ENCODE measurements around the gene SCAMP4. TPM values are rescaled to one million over a fixed set of nuclear protein-coding genes. Genes with fewer than 3 reads are reported as not detected.
"Not testable (repeated sequence)": the region's sequence is repeated elsewhere in the genome, so short reads cannot be mapped to it uniquely, and the experiment has no call there.

The SCAMP4 gene
- total RNA-seq, 1 donor, result 49.2 TPM

DNA sequence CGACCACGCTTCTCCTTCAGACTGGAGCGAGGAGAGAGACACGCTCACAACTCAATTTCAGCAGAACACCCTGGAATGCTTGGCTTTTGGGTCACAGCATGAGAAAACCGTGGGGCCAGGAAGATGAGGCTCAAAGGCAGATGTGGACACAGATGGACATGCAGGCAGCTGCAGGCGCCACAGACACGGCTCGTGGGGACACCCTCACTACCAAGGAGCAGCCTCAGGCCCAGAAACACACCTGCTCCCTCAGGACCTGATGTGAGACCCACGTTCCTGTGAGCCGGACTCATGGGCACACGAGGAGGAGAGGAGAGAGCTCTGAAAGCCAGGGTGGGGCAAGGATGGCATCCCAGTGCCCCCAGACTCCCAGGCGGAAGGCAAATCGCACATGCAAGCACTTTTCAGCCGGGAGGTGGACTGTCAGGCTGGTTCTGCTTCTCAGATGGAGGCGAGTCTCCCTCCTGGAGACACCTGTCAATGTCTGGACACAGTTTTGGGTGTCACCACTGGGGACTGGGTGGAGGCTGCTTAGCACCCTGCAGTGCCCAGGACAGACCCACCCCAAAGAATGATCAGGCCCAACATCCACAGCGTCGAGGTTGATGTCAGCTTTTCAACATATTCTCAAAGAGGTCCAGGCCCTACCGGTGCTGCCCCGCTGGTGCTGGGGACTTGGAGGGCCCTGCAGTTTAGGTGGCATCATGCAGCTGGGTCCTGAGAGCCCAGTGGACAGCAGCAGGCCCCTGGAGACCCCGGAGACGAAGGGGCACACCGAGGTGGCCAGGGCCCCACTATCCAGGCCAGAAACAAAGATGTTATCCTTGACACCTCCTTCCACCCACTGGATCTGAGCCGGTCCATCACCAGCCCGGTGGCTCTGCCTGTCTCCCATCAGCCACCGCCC is 22.2 kb upstream of the SCAMP4 start:
- peak overlapping the region; percentile 96 for H3K4me3 ChIP-seq (ENCODE audit: low read depth, low read length)
- DNase-seq (ENCODE audit: low read depth), result no peak
- TF ChIP-seq, protein P1, sequence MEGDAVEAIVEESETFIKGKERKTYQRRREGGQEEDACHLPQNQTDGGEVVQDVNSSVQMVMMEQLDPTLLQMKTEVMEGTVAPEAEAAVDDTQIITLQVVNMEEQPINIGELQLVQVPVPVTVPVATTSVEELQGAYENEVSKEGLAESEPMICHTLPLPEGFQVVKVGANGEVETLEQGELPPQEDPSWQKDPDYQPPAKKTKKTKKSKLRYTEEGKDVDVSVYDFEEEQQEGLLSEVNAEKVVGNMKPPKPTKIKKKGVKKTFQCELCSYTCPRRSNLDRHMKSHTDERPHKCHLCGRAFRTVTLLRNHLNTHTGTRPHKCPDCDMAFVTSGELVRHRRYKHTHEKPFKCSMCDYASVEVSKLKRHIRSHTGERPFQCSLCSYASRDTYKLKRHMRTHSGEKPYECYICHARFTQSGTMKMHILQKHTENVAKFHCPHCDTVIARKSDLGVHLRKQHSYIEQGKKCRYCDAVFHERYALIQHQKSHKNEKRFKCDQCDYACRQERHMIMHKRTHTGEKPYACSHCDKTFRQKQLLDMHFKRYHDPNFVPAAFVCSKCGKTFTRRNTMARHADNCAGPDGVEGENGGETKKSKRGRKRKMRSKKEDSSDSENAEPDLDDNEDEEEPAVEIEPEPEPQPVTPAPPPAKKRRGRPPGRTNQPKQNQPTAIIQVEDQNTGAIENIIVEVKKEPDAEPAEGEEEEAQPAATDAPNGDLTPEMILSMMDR (IDR thresholded peaks at IDR 0.05; ENCODE audit: insufficient read depth, low read depth, low read length), result no peak

DNA sequence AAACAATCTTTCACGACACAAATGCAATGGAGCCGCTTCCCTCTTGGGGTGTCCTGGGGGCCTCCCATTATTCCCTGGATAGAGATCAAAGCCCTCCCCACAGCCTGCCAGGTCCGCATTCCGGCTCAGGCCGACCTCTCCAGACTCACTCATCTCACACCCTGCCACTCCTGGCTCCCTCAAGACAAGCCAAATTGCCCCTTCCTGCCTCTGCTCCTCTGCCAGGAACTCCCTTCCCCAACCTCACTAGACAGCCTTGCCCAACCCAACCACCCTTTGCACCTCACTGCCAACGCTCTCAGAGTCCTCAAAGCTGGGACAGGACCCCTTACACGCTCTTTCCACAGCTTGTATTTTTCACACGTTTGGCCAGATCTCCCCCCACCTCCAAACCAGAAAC is 21.4 kb upstream of the SCAMP4 start:
- DNase-seq (ENCODE audit: low read depth), result no peak
- TF ChIP-seq, protein P1 (IDR thresholded peaks at IDR 0.05; ENCODE audit: insufficient read depth, low read depth, low read length), result no peak
- peak overlapping the region; percentile 96 for H3K4me3 ChIP-seq (ENCODE audit: low read depth, low read length)

DNA sequence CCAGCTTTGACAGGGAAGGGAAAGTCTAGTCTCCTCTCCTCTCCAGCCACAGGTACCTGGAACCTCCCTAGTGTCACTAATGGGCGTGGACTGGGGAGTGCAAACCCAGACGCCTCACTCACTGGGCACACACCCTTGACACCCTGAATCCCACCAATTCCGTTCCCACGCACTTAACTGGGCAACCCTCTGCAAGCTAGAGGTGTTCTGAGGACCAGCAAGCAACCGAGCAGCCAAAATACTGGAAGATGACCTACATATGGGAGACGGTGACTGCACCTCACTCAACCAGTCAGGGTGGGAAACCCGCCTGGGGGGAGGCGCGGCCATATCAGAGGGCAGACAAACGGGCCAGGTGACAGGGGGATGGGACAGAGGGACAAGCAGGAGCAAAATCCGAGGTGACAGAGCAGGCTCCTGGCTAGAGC is 20.9 kb upstream of the SCAMP4 start:
- TF ChIP-seq, protein P1 (IDR thresholded peaks at IDR 0.05; ENCODE audit: insufficient read depth, low read depth, low read length), result no peak
- peak overlapping the region; percentile 96 for H3K4me3 ChIP-seq (ENCODE audit: low read depth, low read length)
- no peak for DNase-seq (ENCODE audit: low read depth)

DNA sequence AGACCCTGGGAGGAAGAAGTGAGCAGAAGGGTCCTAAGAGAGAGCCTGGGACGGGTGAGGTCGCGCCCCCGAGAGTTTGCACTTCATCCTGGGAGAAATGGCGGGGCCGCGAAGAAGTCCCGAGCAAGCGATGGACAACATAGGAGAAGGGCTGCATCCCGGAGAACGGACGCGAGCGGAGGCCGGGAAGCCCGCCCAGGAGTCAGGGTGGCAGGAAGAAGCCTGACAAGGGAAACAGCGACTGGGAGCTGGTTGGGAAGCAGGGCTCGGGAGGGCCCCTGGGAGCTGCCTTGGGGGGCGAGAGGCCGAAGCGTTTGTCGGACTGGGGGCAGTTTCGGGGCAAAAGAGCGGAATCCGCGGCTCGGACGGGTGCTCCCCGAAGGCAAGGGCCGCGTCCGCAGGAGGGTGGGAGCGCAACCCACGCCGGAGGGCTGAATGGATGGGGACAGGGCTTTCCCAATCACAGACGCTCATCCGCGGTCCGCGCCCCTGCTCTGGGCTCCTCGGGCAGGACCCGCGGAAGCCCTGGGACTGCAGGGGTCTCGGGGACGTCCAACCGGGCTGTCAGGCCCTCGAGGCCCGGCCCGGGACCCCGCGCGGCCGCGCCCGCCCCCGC is 20.4 kb upstream of the SCAMP4 start:
- no peak for DNase-seq (ENCODE audit: low read depth)
- TF ChIP-seq, protein P1 (IDR thresholded peaks at IDR 0.05; ENCODE audit: insufficient read depth, low read depth, low read length), result no peak

DNA sequence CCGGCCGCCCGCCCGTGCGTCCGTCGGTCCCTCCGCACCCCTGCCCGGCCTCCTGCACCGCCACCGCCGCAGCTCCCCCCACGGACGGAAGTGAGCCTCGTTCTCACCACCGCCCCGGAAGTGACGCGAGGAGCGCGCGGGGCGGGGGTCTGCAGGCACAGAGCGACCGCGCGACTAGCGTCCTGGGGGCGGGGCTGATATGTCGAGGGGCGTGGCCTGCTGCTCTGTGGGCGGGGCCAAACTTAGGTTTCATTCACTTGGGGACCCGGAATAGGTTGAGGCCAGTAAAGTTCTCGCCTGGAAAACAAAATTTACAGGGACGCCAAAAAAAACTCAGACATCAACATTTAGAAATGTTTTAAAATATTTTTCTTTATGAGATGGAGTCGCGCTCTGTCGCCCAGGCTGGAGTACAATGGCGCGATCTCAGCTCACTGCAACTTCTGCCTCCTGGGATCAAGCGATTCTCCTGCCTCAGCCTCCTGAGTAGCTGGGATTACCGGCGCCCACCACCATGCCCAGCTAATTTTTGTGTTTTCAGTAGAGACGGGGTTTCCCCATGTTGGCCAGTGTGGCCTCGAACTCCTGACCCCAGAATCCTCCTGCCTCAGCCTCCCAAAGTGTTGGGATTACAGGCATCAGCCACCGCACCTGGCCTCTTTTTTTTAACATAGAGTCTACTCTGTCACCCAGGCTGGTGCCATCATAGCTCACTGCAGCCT is 19.6 kb upstream of the SCAMP4 start, which contains the start of gene ABHD17A:
Gene ABHD17A, minus strand, starts transcription at position 99 of the 722 bp plus-strand sequence. CDS start 3,930 bp downstream, outside the sequence.
- peak; percentile 94 for DNase-seq (ENCODE audit: low read depth)
- peak within 1 kb of the TSS; percentile 96 for H3K4me3 ChIP-seq (ENCODE audit: low read depth, low read length)

More for the DNA sequence above, 20.4 kb upstream of the SCAMP4 start:
- H3K4me3 ChIP-seq (ENCODE audit: low read depth, low read length), result peak overlapping the region; percentile 96

DNA sequence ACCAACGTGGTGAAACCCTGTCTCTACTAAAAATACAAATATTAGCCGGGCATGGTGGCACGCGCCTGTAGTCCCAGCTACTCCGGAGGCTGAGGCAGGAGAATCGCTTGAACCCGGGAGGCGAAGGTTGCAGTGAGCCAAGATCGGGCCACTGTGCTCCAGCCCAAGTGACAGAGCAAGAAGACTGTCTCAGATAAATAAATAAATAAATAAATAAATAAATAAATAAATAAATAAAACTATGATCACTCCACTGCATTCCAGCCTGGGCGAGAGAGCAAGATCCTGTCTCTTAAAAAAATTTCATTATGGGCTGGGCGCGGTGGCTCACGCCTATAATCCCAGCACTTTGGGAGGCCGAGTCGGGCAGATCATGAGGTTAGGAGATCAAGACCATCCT is 18.8 kb upstream of the SCAMP4 start:
- H3K4me3 ChIP-seq (ENCODE audit: low read depth, low read length); DNase-seq (ENCODE audit: low read depth): not testable (repeated sequence)

DNA sequence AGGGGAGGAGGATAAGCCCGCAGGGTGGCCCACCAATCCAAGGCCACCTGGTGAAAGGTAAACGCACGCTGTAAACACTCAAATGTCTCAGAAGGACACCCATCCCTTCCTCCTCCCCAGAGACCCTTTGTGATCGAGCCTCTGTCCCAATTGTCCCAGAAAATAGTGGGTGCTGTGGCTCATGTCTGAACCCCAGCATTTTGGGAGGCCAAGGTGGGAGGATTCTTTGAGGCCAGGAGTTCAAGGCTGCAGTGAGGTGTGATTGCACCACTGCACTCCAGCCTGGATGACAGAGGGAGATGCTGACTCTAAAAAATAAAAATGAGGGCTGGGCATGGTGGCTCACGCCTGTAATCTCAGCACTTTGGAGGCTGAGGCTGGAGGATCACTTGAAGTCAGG is 16.8 kb upstream of the SCAMP4 start:
- TF ChIP-seq, protein P1 (IDR thresholded peaks at IDR 0.05; ENCODE audit: insufficient read depth, low read depth, low read length), result no peak
- H3K4me3 ChIP-seq (ENCODE audit: low read depth, low read length), result no peak overlapping the region
- no peak for DNase-seq (ENCODE audit: low read depth)

Measured in fibroblast of villous mesenchyme (primary cell).